ENCODE measurements around the gene TMEM198. TPM values are rescaled to one million over a fixed set of nuclear protein-coding genes. Genes with fewer than 3 reads are reported as not detected.

Gene TMEM198
- total and polyA plus RNA-seq, 2 of the 4 experiments (the other 2 are of a cell fraction) = 0.18 to 2.2 TPM

- H2BK15ac ChIP-seq (ENCODE audit: low read depth, low read length) = no peak overlapping the region
- H3K79me1 ChIP-seq (ENCODE audit: low read depth in 1 of 2, low read length in 2 of 2) = peaks cover 6 to 22% of the 10 kb centered on the region in 2 experiments; a peak in 3 of 4 replicates
- H2BK5ac ChIP-seq (ENCODE audit: low read depth, low read length, poor library complexity, severe bottlenecking) = no peak overlapping the region
- H3K9me3 ChIP-seq (ENCODE audit: control insufficient read depth, insufficient read depth, low read length) = no peaks in the 10 kb centered on the region
- no peak overlapping the region for H2BK20ac ChIP-seq (ENCODE audit: low read depth, low read length)
- H2BK120ac ChIP-seq (ENCODE audit: low read depth, low read length) = no peak overlapping the region
- no peak overlapping the region for H4K5ac ChIP-seq (ENCODE audit: low read depth, low read length)
- H4K91ac ChIP-seq (ENCODE audit: insufficient read depth, low read depth, low read length) = no peak overlapping the region
- H3K18ac ChIP-seq (ENCODE audit: low read depth, low read length) = no peak overlapping the region
- H2AK5ac ChIP-seq (ENCODE audit: low read depth, low read length) = no peak overlapping the region
- no TSS peak for BruUV-seq (replicated peaks)
- peaks cover 24% of the 10 kb centered on the region for H4K20me1 ChIP-seq (ENCODE audit: insufficient read depth, low read length)
- no peak overlapping the region for H3K23ac ChIP-seq (ENCODE audit: low read depth, low read length)
- H3K14ac ChIP-seq (replicated peaks; ENCODE audit: low read depth, low read length) = no peak overlapping the region
- H3K36me3 ChIP-seq (ENCODE audit: control insufficient read depth, insufficient read depth, low read length) = peaks cover 12% of the 10 kb centered on the region
- H2AFZ ChIP-seq (replicated peaks; ENCODE audit: low read length, poor library complexity) = no peak overlapping the region
- peaks cover 2% of the 10 kb centered on the region; the same call in 1 of the 2 replicates for H3K9me1 ChIP-seq (ENCODE audit: insufficient read depth, low read length)
- no peak overlapping the region for H3K27ac ChIP-seq (ENCODE audit: insufficient read depth, low read length)
- in situ Hi-C loops (cut with MboI; ENCODE audit: low sequenced_read_pairs) = no loop called here
- peaks cover 9% of the 10 kb centered on the region for H3K4me1 ChIP-seq (ENCODE audit: control insufficient read depth, insufficient read depth, low read length)
- POLR2A ChIA-PET (ENCODE audit: unreplicated experiment) = no interaction called here
- TF ChIP-seq RFX5 (IDR thresholded peaks at IDR 0.05; ENCODE audit: low read depth, low read length) = no peak
- TF ChIP-seq MAZ (IDR thresholded peaks at IDR 0.05; ENCODE audit: borderline replicate concordance, low read depth, low read length) = no peak
- no peak for TF ChIP-seq RAD21 (IDR thresholded peaks at IDR 0.05; ENCODE audit: low read length)
- TF ChIP-seq RCOR1 (IDR thresholded peaks at IDR 0.05; ENCODE audit: insufficient replicate concordance, low read length) = no peak
- TF ChIP-seq NFE2L2 (IDR thresholded peaks at IDR 0.05; ENCODE audit: low read depth, low read length) = no peak
- no peak for TF ChIP-seq POLR2A (IDR thresholded peaks at IDR 0.05; ENCODE audit: low read depth, low read length)
- TF ChIP-seq SMC3 (IDR thresholded peaks at IDR 0.05; ENCODE audit: low read depth, low read length) = no peak
- TF ChIP-seq USF2 (IDR thresholded peaks at IDR 0.05; ENCODE audit: low read depth, low read length) = no peak
- TF ChIP-seq MAFK (IDR thresholded peaks at IDR 0.05; ENCODE audit: low read depth, low read length) = no peak
- TF ChIP-seq CHD1 (IDR thresholded peaks at IDR 0.05; ENCODE audit: low read depth, low read length) = no peak
- TF ChIP-seq, protein P1, sequence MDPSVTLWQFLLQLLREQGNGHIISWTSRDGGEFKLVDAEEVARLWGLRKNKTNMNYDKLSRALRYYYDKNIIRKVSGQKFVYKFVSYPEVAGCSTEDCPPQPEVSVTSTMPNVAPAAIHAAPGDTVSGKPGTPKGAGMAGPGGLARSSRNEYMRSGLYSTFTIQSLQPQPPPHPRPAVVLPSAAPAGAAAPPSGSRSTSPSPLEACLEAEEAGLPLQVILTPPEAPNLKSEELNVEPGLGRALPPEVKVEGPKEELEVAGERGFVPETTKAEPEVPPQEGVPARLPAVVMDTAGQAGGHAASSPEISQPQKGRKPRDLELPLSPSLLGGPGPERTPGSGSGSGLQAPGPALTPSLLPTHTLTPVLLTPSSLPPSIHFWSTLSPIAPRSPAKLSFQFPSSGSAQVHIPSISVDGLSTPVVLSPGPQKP (IDR thresholded peaks at IDR 0.05; ENCODE audit: borderline replicate concordance, low read depth, low read length) = no peak
- TF ChIP-seq, protein P2, sequence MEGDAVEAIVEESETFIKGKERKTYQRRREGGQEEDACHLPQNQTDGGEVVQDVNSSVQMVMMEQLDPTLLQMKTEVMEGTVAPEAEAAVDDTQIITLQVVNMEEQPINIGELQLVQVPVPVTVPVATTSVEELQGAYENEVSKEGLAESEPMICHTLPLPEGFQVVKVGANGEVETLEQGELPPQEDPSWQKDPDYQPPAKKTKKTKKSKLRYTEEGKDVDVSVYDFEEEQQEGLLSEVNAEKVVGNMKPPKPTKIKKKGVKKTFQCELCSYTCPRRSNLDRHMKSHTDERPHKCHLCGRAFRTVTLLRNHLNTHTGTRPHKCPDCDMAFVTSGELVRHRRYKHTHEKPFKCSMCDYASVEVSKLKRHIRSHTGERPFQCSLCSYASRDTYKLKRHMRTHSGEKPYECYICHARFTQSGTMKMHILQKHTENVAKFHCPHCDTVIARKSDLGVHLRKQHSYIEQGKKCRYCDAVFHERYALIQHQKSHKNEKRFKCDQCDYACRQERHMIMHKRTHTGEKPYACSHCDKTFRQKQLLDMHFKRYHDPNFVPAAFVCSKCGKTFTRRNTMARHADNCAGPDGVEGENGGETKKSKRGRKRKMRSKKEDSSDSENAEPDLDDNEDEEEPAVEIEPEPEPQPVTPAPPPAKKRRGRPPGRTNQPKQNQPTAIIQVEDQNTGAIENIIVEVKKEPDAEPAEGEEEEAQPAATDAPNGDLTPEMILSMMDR (conservative IDR thresholded peaks at IDR 0.05; ENCODE audit: low read depth, low read length) = no peak
- no peak for TF ChIP-seq BHLHE40 (IDR thresholded peaks at IDR 0.05; ENCODE audit: low read depth, low read length)
- TF ChIP-seq MXI1 (IDR thresholded peaks at IDR 0.05; ENCODE audit: borderline replicate concordance, low read depth, low read length) = no peak
- TF ChIP-seq CEBPB (IDR thresholded peaks at IDR 0.05; ENCODE audit: low read depth, low read length) = no peak
- TF ChIP-seq FOS (IDR thresholded peaks at IDR 0.05; ENCODE audit: low read depth, low read length) = no peak
- no peak for DNase-seq
- dilution Hi-C loops (cut with HindIII; ENCODE audit: low sequenced_read_pairs, unreplicated experiment) = no loop called here
- no CpG with 5 or more reads among the region's 3 CpGs for WGBS, 2 experiments (ENCODE audit: extremely low coverage in 2 of 2, insufficient read length in 1 of 2)
- ATAC-seq (ENCODE audit: low read depth) = no peak
- H4K8ac ChIP-seq (ENCODE audit: low read depth in 2 of 2, low read length in 2 of 2) = no peak overlapping the region
- H2AK9ac ChIP-seq (replicated peaks; ENCODE audit: low read depth, low read length, poor library complexity) = no peak overlapping the region
- no peak overlapping the region for H3K4me3 ChIP-seq (ENCODE audit: insufficient read depth, low read depth, low read length)
- H3K56ac ChIP-seq (ENCODE audit: extremely low read depth, insufficient read depth, low read length) = no peak overlapping the region
- CTCF ChIA-PET = no interaction called here
- no peaks in the 10 kb centered on the region for H3K27me3 ChIP-seq (ENCODE audit: control insufficient read depth, insufficient read depth, low read length)
- H3K4me2 ChIP-seq (ENCODE audit: low read depth, low read length) = no peak overlapping the region
- H3K9ac ChIP-seq (ENCODE audit: low read depth, low read length) = no peak overlapping the region
- intact Hi-C loops (cut with micrococcal nuclease) = no loop called here
- H3K4ac ChIP-seq (ENCODE audit: low read depth, low read length) = no peak overlapping the region
These were observed 1.6 kb downstream of the TMEM198 start for GRCh38 chr2:219545295-219545942.

Data from IMR-90 (cell line).